GM19467 (cell line): ENCODE results near the gene SOCS4.
A peak's percentile ranks its signal among the peaks of the same experiment; 100 is the strongest.

Experiments used
- ATAC-seq: cut with Tn5 transposase; IDR thresholded peaks from one replicate; pipeline ENCODE4 v1.9.1; 2021; ENCODE audit warnings: mild to moderate bottlenecking, moderate library complexity; ENCODE audit not compliant: unreplicated experiment

SOCS4 gene

DNA sequence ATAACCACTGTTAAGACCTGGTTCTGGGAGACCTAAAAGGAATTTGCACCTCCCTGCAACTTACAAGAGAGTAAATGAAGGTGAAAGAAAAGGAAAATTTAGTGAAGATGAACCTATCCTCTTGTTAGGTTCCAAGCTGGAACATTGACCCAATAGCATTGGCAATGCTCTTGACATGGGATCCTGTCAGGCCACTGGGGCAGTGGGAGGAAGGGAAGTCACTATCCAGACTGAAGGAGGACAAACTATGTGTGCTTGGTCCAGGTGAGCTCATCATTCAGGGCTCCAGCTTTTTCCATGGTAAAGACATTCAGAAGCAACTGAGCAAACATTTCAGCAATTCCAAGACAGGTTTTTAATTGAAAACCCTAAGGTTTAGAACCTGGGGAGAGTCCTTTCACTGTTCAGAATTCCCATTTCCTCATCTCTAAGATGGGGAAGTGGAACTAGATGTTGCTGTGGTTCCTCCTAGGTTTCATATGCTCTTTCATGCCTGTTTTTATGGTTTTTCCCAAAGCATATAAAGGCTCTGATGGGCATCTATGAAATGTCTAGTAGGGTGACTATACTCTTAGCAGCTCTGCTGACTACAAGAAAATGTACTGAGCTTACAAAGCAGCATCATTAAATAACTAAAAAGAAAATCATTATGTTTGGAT, 57.5 kb downstream of the SOCS4 start:
- ATAC-seq, result no peak

- ATAC-seq, result no peak
These were observed 58.1 kb downstream of the SOCS4 start for GRCh38 chr14:55085060-55085660.

DNA sequence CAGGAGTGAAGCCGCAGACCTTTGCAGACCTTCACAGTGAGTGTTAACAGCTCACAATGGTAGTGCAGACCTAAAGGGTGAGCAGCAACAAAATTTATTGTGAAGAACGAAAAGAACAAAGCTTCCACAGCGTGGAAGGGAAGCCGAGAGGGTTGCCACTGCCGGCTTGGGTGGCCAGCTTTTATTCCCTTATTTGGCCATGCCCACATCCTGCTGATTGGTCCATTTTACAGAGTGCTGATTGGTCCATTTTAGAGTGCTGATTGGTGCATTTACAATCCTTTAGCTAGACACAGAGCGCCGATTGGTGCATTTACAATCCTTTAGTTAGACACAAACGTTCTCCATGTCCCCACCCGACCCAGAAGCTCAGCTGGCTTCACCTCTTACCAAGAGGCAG, 59.9 kb downstream of the SOCS4 start:
- ATAC-seq, result no peak

GRCh38 chr14:55088356-55088755, 61.3 kb downstream of the SOCS4 start:
- ATAC-seq, result no peak

- ATAC-seq, result no peak
These were observed 65.3 kb downstream of the SOCS4 start for GRCh38 chr14:55092341-55092740.

- ATAC-seq, result no peak
These were observed 67.5 kb downstream of the SOCS4 start for GRCh38 chr14:55094292-55095157.

DNA sequence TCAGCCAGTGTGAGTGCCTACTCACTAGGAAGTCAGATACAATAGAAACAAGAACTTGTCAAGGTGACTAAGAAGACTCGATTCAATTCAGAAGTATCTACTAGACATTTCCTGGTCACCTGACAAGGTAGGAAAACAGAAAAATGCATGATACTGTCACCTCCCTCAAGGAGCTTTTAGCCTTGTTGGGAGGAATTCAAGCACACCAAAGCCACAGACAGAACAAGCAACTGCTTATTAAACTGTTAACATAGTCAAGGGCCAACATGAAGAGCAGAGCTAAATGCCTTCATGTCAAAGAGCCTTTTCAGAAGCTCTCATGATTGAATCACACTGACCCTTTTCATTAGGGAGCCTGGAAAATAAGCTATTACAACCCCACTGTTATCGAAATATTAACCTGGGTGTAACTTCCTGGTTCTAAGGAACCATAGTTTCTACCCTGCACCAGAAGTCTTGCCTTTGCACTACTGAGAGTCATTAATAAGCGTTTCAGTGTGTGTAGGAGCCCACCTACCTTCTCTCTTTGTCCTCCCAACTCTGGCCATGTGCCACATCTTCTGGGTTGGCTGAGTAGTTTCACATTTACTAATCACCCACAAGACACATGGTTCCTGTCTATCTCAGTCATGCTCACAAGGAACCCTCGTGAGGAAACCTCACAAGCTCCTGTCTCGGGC, 71.0 kb downstream of the SOCS4 start:
- ATAC-seq, result peak; percentile 68

DNA sequence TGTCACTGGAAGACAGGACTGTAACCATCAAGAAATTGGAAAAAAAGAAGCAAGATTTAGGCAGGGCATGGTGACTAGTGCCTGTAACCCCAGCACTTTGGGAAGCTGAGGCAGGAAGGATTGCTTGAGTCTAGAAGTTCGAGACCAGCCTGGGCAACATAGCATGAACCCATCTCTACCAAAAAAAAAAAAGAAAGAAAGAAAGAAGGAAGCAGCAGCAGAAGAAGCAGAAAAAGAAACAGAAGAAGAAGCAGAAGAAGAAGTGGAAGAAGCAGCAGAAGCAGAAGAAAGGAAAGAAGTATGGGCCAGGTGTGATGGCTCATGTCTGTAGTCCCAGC, 71.5 kb downstream of the SOCS4 start:
- no peak for ATAC-seq
